GM12878 (cell line): ENCODE measurements around the gene KCND3. TPM values are rescaled to one million over a fixed set of nuclear protein-coding genes. Genes with fewer than 3 reads are reported as not detected.

Experiments
- ATAC-seq: fragments of 200-7000 bp; cut with Tn5 transposase; 3 replicates; pipeline ENCODE4 v1.9.1; 2020; ENCODE audit warnings: mild to moderate bottlenecking, moderate library complexity
- BruUV-seq: library from RNA; stranded (reverse); fragments of 400-500 nt; replicated peaks from 2 replicates; lab custom pipeline; 2021; lab: Mats Ljungman, UMichigan
- CTCF ChIA-PET: fragments of 300-600 bp; sonication (Branson Sonifier 250); formaldehyde crosslinking; extraction: SDS; loops from one replicate; lab custom pipeline; 2021; ENCODE audit warnings: inconsistent platforms; lab: Yijun Ruan, JAX
- POLR2A ChIA-PET: fragments of 350-600 bp; formaldehyde crosslinking; extraction: SDS; loops from one replicate; lab custom pipeline; 2021; ENCODE audit warnings: inconsistent platforms; lab: Charles Lee
- RAD21 ChIA-PET: fragments of 300-600 bp; sonication (Branson Sonifier 250); formaldehyde crosslinking; loops from one replicate; lab custom pipeline; 2023; ENCODE audit warnings: antibody characterized with exemption; ENCODE audit not compliant: unreplicated experiment; lab: Charles Lee
- SMC1A ChIA-PET: fragments of 300-600 bp; sonication (Branson Sonifier 250); formaldehyde crosslinking; loops from one replicate; lab custom pipeline; 2023; ENCODE audit not compliant: unreplicated experiment, uncharacterized antibody; lab: Charles Lee
- DNase-seq: peaks from one replicate; pipeline ENCODE4 v3.0.0-alpha.2; 2011; ENCODE audit warnings: low read depth, low spot score
- FAIRE-seq: peaks from 3 replicates; lab custom pipeline; 2011; peaks lifted over from hg19 to GRCh38; lab: Jason Lieb, UNC
- H2AFZ ChIP-seq: 2 replicates; pipeline ENCODE4 v1.6.0; 2011; ENCODE audit warnings: low read depth, low read length, control low read depth; ENCODE audit not compliant: control insufficient read depth
- H3K27ac ChIP-seq: 2 replicates; pipeline ENCODE4 v1.5.1; 2011; ENCODE audit warnings: control low read depth; ENCODE audit not compliant: control insufficient read depth, insufficient read depth
- H3K27me3 ChIP-seq, 2 experiments: replicated peaks in 1 of 2; 2 replicates each; pipeline versions ENCODE4 v1.6.0 to v1.6.1; 2011; ENCODE audit warnings: low read length in 1 of 2; ENCODE audit not compliant: control insufficient read depth in 2 of 2, insufficient read depth in 2 of 2
- H3K36me3 ChIP-seq, 2 experiments: 2 replicates each; pipeline ENCODE4 v1.5.1; 2011; ENCODE audit warnings: low read length in 1 of 2; ENCODE audit not compliant: control insufficient read depth in 2 of 2, insufficient read depth in 2 of 2
- H3K4me1 ChIP-seq: 2 replicates; pipeline ENCODE4 v1.6.1; 2011; ENCODE audit warnings: mild to moderate bottlenecking, low read length, moderate library complexity, mixed read lengths; ENCODE audit not compliant: control insufficient read depth, insufficient read depth
- H3K4me2 ChIP-seq: 2 replicates; pipeline ENCODE4 v1.6.0; 2011; ENCODE audit warnings: control low read depth; ENCODE audit not compliant: control insufficient read depth, insufficient read depth
- H3K4me3 ChIP-seq: fragments of 200-600 bp; sonication (generic); 2 replicates; pipeline ENCODE4 v1.5.1; 2016
- H3K79me2 ChIP-seq: 2 replicates; pipeline ENCODE4 v1.6.0; 2011; ENCODE audit warnings: low read length; ENCODE audit not compliant: control insufficient read depth, insufficient read depth
- H3K9ac ChIP-seq: 2 replicates; pipeline ENCODE4 v1.8.0; 2011; ENCODE audit warnings: low read length, control low read depth, mixed read lengths; ENCODE audit not compliant: control insufficient read depth, insufficient read depth
- H3K9me3 ChIP-seq: replicated peaks from 3 replicates; pipeline ENCODE4 v1.5.1; 2011; ENCODE audit warnings: mild to moderate bottlenecking, low read length; ENCODE audit not compliant: control insufficient read depth, insufficient read depth
- H4K20me1 ChIP-seq: 2 replicates; pipeline ENCODE4 v1.6.0; 2011; ENCODE audit not compliant: control insufficient read depth, insufficient read depth
- CBX5 ChIP-seq: sonication (generic); IDR thresholded peaks from 2 replicates; pipeline ENCODE4 v1.6.1; 2016; ENCODE audit warnings: low read depth, moderate library complexity, mild to moderate bottlenecking, inconsistent platforms
- CHD2 ChIP-seq: IDR thresholded peaks from 2 replicates; pipeline ENCODE4 v1.6.1; 2011; ENCODE audit warnings: low read depth, low read length, improper control_type of control experiment, borderline replicate concordance
- DPF2 ChIP-seq: fragments of 450-650 bp; IDR thresholded peaks from 2 replicates; pipeline ENCODE4 v1.6.1; 2017; ENCODE audit warnings: mild to moderate bottlenecking
- FOS ChIP-seq: IDR thresholded peaks from 3 replicates; pipeline ENCODE4 v1.6.1; 2011; ENCODE audit warnings: borderline replicate concordance; ENCODE audit not compliant: insufficient read length; ENCODE audit errors: extremely low read depth
- NKRF ChIP-seq: fragments of 450-650 bp; conservative IDR thresholded peaks from 2 replicates; pipeline ENCODE4 v1.6.1; 2017; ENCODE audit warnings: mild to moderate bottlenecking, moderate library complexity
- POU2F2 ChIP-seq: IDR thresholded peaks from 3 replicates; pipeline ENCODE4 v1.6.1; 2011; ENCODE audit warnings: low read depth, mild to moderate bottlenecking, low read length, borderline replicate concordance
- RFX5 ChIP-seq: IDR thresholded peaks from 2 replicates; pipeline ENCODE4 v1.6.1; 2011; ENCODE audit warnings: low read depth, low read length, improper control_type of control experiment
- SMARCA5 ChIP-seq: fragments of 450-650 bp; IDR thresholded peaks from 2 replicates; pipeline ENCODE4 v1.6.1; 2017; ENCODE audit warnings: mild to moderate bottlenecking
- TBL1XR1 ChIP-seq: IDR thresholded peaks from 2 replicates; pipeline ENCODE4 v1.6.1; 2012; ENCODE audit warnings: low read depth, low read length, improper control_type of control experiment
- TCF3 ChIP-seq: IDR thresholded peaks from 2 replicates; pipeline ENCODE4 v1.6.1; 2012; ENCODE audit warnings: low read depth, mild to moderate bottlenecking, low read length, borderline replicate concordance; ENCODE audit not compliant: insufficient read depth
- ZBTB40 ChIP-seq: fragments of 450-650 bp; IDR thresholded peaks from 2 replicates; pipeline ENCODE4 v1.6.1; 2016; ENCODE audit warnings: mild to moderate bottlenecking, moderate library complexity, borderline replicate concordance
- ZSCAN29 ChIP-seq: fragments of 450-650 bp; IDR thresholded peaks from 2 replicates; pipeline ENCODE4 v1.6.1; 2017; ENCODE audit warnings: mild to moderate bottlenecking, moderate library complexity
- WGBS: methylation state at CpG from one replicate; pipeline ENCODE4 v1.1.6; 2016; ENCODE audit warnings: low lambda C conversion rate; ENCODE audit not compliant: insufficient replicate concordance, insufficient coverage; ENCODE audit errors: missing lambda C conversion rate; 5-methylcytosine and 5-hydroxymethylcytosine counted together
- in situ Hi-C: fragments of 300-500 bp; cut with MboI; formaldehyde crosslinking; loops from 9 replicates; pipeline ENCODE4 v1.14.3; 2018; ENCODE audit warnings: mixed read lengths
- intact Hi-C: fragments of 100-400 bp; cut with micrococcal nuclease; formaldehyde crosslinking; loops from one replicate; pipeline ENCODE4 v1.14.2; 2022; ENCODE audit not compliant: unreplicated experiment
- polyA plus RNA-seq, 11 experiments: library from polyadenylated mRNA; depleted of rRNA in 4 of 11; unstranded in 6 of 11; stranded (reverse) in 5 of 11; fragments of >200 nt; fragmentation: Nextera tagmentation in 4 of 11; fragmentation: Illumina TruSeq in 1 of 11; extraction: Ambion mirVana in 4 of 11; extraction: Trizol in 1 of 11; gene quantifications; 1 replicate in 1 of 11; 2 replicates in 10 of 11; pipeline versions ENCODE4 v1.2.1 to v1.2.3, GENCODE V29; 2011 to 2016; ENCODE audit warnings: inconsistent platforms in 2 of 11, missing spikeins in 2 of 11, low read depth in 1 of 11
- total RNA-seq, 4 experiments: library from RNA; depleted of rRNA in 3 of 4; stranded (reverse); fragments of >200 nt in 3 of 4; fragmentation: Illumina TruSeq in 1 of 4; extraction: Trizol in 1 of 4; gene quantifications; 2 replicates each; pipeline versions ENCODE4 v1.2.1 to v1.2.3, GENCODE V29; 2013 to 2021

KCND3 gene
- total and polyA plus RNA-seq, 10 of the 15 experiments (the other 5 are each of a cell fraction or from before 2014, with no cell fraction given), result 0.02 TPM; not detected in 9

- Histone ChIP-seq H3K4me3 (no peak overlapping the region), H4K20me1 (no peaks in the 10 kb centered on the region), H3K4me2 (no peak overlapping the region), H3K79me2 (no peaks in the 10 kb centered on the region), H3K4me1 (no peaks in the 10 kb centered on the region), H2AFZ (no peak overlapping the region), H3K9me3 (no peaks in the 10 kb centered on the region), H3K9ac (no peak overlapping the region), H3K27ac (no peak overlapping the region), H3K27me3 (no peaks in the 10 kb centered on the region; a peak in 3 of 4 replicates), H3K36me3 (no peaks in the 10 kb centered on the region)
- no TSS peak for BruUV-seq
- ChIA-PET CTCF (no interaction called here), SMC1A (no interaction called here), RAD21 (no interaction called here), POLR2A (no interaction called here)
- whole genome bisulfite sequencing, result 2% methylated on average over 4 of the region's 4 CpGs
- FAIRE-seq (no peak), ATAC-seq (no peak), DNase-seq (no peak)
- no peak for TF ChIP-seq FOS
- no peak for TF ChIP-seq DPF2
- TF ChIP-seq ZBTB40, result no peak
- TF ChIP-seq CHD2, result no peak
- no peak for TF ChIP-seq POU2F2
- TF ChIP-seq RFX5, result no peak
- no peak for TF ChIP-seq ZSCAN29
- TF ChIP-seq TBL1XR1, result no peak
- no peak for TF ChIP-seq TCF3
- TF ChIP-seq SMARCA5, result no peak
- no peak for TF ChIP-seq CBX5
- TF ChIP-seq NKRF, result no peak
- intact Hi-C loops, result no loop called here
- in situ Hi-C loops, result no loop called here
Measured at GRCh38 chr1:111968511-111968910, 21.0 kb downstream of the KCND3 start.
